Measurements from ENCODE around the gene GJA4.

- TF ChIP-seq CTCF (IDR thresholded peaks at IDR 0.05): no peak
- TF ChIP-seq EZH2 (IDR thresholded peaks at IDR 0.05; ENCODE audit: borderline replicate concordance, insufficient read depth, low read depth, low read length, poor library complexity, severe bottlenecking): no peak
Observed at GRCh38 chr1:34781071-34781843, 11.5 kb upstream of the GJA4 start, which contains the start of gene GJB3.

Measured in B cell (primary cell).